GOT3 (cell line): ENCODE data around the gene FAM13C.

Experiments used
- DNase-seq: peaks from one replicate; lab custom pipeline; 2025; ENCODE audit warnings: mixed read lengths; lab: John Stamatoyannopoulos, UW

FAM13C gene

GRCh38 chr10:59361663-59362143 lies 646 bp downstream of the FAM13C start:
- DNase-seq, result no peak

- no peak for DNase-seq
Measured at GRCh38 chr10:59360605-59361405, 1.5 kb downstream of the FAM13C start.

- no peak for DNase-seq
Measured at GRCh38 chr10:59358576-59358975, 3.8 kb downstream of the FAM13C start.

GRCh38 chr10:59354434-59354833 lies 7.9 kb downstream of the FAM13C start:
- no peak for DNase-seq

- DNase-seq, result no peak
Measured at GRCh38 chr10:59350558-59350957, 11.8 kb downstream of the FAM13C start.

- DNase-seq, result no peak
Measured at GRCh38 chr10:59346321-59346720, 16.0 kb downstream of the FAM13C start.

GRCh38 chr10:59342723-59343122 lies 19.6 kb downstream of the FAM13C start:
- no peak for DNase-seq

- DNase-seq, result no peak
Measured at GRCh38 chr10:59342000-59342399, 20.3 kb downstream of the FAM13C start.

GRCh38 chr10:59340285-59340684 lies 22.1 kb downstream of the FAM13C start:
- DNase-seq, result no peak

GRCh38 chr10:59339351-59339750 lies 23.0 kb downstream of the FAM13C start:
- no peak for DNase-seq

GRCh38 chr10:59337201-59337652 lies 25.1 kb downstream of the FAM13C start:
- no peak for DNase-seq

GRCh38 chr10:59336632-59337031 lies 25.7 kb downstream of the FAM13C start:
- DNase-seq, result no peak

- no peak for DNase-seq
Measured at GRCh38 chr10:59335497-59335896, 26.9 kb downstream of the FAM13C start.

- no peak for DNase-seq
Measured at GRCh38 chr10:59333701-59334100, 28.6 kb downstream of the FAM13C start.

- DNase-seq, result no peak
Measured at GRCh38 chr10:59332581-59332980, 29.8 kb downstream of the FAM13C start.

- DNase-seq, result no peak
Measured at GRCh38 chr10:59331661-59332060, 30.7 kb downstream of the FAM13C start.

- DNase-seq, result no peak
Measured at GRCh38 chr10:59325116-59325515, 37.2 kb downstream of the FAM13C start.

- no peak for DNase-seq
Measured at GRCh38 chr10:59324597-59324996, 37.8 kb downstream of the FAM13C start.

- no peak for DNase-seq
Measured at GRCh38 chr10:59323831-59324401, 38.4 kb downstream of the FAM13C start.

- no peak for DNase-seq
Measured at GRCh38 chr10:59323036-59323459, 39.3 kb downstream of the FAM13C start.

- DNase-seq, result no peak
Measured at GRCh38 chr10:59322131-59322530, 40.2 kb downstream of the FAM13C start.

- no peak for DNase-seq
Measured at GRCh38 chr10:59320355-59320754, 42.0 kb downstream of the FAM13C start.

- DNase-seq, result no peak
Measured at GRCh38 chr10:59319854-59320253, 42.5 kb downstream of the FAM13C start.
